Measurements from ENCODE around the gene SLC7A9. TPM values are rescaled to one million over a fixed set of nuclear protein-coding genes. Genes with fewer than 3 reads are reported as not detected.
"Not testable (repeated sequence)": the region's sequence is repeated elsewhere in the genome, so short reads cannot be mapped to it uniquely, and the experiment has no call there.

Gene SLC7A9
- total RNA-seq, 1 experiment from 2014 or later, result not detected

GRCh38 chr19:32890326-32890725 lies 20.8 kb upstream of the SLC7A9 start:
- Histone ChIP-seq H3K27me3 (no peaks in the 10 kb centered on the region), H3K36me3 (peaks cover 7% of the 10 kb centered on the region), H3K4me3 (no peak overlapping the region), H3K9me3 (peaks cover 4% of the 10 kb centered on the region)
- no peak for DNase-seq

DNA sequence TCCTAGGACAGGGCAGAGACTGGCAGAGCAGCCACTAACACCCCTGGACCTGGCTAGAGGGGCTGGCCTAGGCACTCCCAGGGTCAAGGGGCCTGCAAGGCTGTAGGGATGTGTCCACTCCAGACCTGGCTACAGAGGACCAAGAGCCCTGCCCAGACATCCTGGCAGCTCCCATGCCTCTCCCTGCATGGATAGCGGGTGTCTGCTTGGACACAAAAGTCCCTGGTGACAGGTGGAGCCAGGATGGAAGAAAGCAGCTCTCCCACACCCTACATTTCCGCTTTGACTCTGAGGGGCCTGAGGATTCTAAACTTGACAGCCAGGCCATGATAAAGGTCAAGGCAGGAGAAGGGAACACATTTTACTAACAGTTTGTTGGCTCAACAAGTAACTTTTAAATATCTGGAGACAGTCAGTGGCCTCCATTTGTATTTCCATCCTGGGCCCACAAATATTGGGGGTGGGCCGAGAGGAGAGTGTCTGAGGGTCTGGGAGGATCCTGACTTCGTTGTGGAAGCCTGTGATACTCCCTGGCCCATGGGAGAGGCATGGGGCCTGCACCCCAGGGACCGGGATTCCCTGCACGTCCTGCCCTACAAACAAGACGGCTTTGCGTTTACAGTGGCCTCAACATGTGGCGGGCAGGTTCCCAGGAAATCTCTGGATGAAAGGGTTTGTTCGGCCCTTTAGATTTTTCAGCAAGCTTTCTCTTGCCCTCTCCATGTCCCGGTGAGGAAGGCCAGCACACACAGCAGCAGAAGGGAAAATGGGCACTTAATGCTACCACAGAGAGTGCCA lies 19.8 kb upstream of the SLC7A9 start:
- H3K9me3 ChIP-seq, result peaks cover 4% of the 10 kb centered on the region
- no peak overlapping the region for H3K4me3 ChIP-seq
- DNase-seq, result no peak
- no peaks in the 10 kb centered on the region for H3K27me3 ChIP-seq
- peaks cover 7% of the 10 kb centered on the region for H3K36me3 ChIP-seq

DNA sequence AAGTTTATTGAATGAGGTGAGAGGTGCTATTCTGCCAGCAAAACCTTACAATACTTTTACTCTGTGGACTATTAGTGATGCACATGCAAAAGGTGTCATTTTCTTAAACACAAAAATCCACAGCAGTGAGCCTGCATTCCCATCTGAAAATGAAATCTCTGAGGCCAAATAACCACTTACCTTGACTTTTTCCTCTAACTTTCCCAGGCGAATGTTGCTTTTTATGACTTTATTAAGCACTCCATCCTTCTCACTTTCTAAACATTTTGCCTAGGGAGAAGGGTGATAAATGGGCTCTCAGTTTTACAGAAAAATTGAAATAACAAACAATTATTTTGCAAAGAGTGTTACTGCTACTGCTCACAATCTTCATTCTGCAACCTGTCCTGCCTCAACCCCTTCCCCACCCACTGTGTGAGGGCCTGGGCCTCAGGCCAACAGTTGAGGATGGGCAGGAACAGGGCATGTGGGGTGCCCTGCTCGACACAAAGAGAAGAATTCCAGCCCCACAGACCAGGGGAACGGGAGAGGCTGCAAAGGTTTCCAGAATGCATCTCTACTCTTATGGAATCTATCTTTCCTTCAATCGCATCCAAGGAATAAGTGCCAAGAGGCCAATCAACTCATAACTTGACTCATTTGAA lies 18.1 kb upstream of the SLC7A9 start:
- H3K36me3 ChIP-seq, result peaks cover 5% of the 10 kb centered on the region
- H3K9me3 ChIP-seq, result peaks cover 4% of the 10 kb centered on the region
- H3K4me3 ChIP-seq, result no peak overlapping the region
- DNase-seq, result no peak
- no peaks in the 10 kb centered on the region for H3K27me3 ChIP-seq

DNA sequence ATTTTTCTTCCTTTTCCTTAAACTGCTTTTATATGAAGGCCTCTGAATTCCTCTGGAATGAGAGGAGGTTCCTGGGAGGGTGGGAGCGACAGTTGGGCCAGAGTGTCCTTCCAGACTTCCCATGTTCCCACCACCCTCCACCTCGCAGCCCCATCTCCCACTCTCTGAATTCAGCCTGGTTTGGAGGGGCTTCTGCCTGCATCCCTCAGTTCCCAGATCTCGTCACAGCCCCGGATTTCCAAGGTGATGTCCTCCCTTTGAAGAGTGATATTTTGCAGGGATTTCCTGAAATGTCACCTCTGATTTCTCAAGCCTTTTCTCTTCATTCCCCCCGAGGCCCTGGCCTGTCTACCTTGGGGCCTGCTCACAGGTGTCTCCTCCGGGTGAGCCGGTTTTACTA lies 16.7 kb upstream of the SLC7A9 start:
- H3K36me3 ChIP-seq, result no peaks in the 10 kb centered on the region
- H3K9me3 ChIP-seq, result no peaks in the 10 kb centered on the region
- DNase-seq, result no peak
- H3K4me3 ChIP-seq, result no peak overlapping the region
- no peaks in the 10 kb centered on the region for H3K27me3 ChIP-seq

- H3K9me3 ChIP-seq, H3K4me3 ChIP-seq, H3K27me3 ChIP-seq, H3K36me3 ChIP-seq, DNase-seq: not testable (repeated sequence)
These were observed 15.7 kb upstream of the SLC7A9 start for GRCh38 chr19:32885255-32885654.

DNA sequence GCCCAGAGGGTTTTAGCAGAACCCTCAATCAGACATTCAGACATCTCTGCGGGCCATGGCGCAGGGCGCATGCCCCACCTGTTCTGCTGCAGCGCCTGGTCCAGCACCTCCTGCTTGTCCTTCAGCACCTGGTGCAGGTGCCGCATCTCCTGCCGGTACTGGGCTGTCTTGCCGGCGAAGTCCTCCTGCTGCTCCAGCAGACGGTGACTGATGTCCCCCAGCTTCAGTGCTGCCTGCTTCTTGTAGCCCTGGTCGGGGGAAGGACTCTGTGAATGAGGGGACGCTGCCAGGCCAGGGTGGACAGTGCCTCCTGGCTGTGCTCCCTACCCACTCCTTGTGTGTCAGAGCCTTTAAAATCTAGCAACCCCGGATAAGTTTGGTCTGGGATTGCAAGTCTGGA lies 12.2 kb upstream of the SLC7A9 start:
- no peak for DNase-seq
- no peaks in the 10 kb centered on the region for H3K36me3 ChIP-seq
- H3K27me3 ChIP-seq, result no peaks in the 10 kb centered on the region

DNA sequence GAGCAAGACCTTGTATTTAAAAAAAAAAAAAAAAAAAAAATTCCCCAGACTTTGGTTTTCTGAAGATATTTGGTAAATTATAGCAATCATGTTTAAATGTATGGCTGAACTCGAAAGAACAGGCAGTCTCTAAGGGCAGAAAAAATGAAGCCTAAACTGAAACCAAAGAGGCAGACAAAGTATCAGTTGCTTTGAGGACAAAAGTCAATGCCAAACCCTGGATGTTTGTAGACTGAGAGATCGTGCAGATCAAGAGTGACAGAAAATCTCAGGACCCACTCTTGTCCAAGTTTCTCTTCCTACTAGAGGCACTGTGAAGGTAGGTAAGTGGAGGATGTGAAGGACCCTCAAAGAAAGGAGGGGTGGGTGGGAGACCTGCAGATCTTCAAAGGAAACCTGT lies 11.1 kb upstream of the SLC7A9 start:
- no peak overlapping the region for H3K4me3 ChIP-seq
- H3K9me3 ChIP-seq, result no peaks in the 10 kb centered on the region
- no peak for DNase-seq
- H3K27me3 ChIP-seq, result no peaks in the 10 kb centered on the region
- H3K36me3 ChIP-seq, result no peaks in the 10 kb centered on the region

More for the DNA sequence above, 12.2 kb upstream of the SLC7A9 start:
- Histone ChIP-seq H3K4me3 (no peak overlapping the region), H3K9me3 (no peaks in the 10 kb centered on the region)

DNA sequence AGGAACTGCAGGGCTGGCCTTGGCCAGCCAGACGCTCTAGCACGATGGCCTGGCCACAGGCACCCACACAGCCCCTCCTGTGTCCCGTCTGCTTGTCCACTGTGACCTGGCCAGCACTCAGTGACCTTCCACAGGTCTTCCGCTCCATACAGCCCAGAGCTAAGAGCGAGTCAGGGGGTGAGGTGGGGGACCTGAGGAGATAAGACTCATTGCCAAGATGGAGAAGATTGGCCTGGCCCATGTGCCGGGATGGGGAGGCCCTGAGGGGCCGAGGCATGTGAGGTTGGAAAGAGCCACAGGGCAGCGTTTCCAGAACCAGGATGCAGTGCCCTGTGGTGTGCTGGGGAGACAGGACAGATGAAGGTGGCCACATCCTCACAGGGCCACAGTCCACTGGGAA lies 10.2 kb upstream of the SLC7A9 start:
- no peak for DNase-seq
- no peaks in the 10 kb centered on the region for H3K36me3 ChIP-seq
- H3K27me3 ChIP-seq, result no peaks in the 10 kb centered on the region
- no peak overlapping the region for H3K4me3 ChIP-seq
- H3K9me3 ChIP-seq, result no peaks in the 10 kb centered on the region

DNA sequence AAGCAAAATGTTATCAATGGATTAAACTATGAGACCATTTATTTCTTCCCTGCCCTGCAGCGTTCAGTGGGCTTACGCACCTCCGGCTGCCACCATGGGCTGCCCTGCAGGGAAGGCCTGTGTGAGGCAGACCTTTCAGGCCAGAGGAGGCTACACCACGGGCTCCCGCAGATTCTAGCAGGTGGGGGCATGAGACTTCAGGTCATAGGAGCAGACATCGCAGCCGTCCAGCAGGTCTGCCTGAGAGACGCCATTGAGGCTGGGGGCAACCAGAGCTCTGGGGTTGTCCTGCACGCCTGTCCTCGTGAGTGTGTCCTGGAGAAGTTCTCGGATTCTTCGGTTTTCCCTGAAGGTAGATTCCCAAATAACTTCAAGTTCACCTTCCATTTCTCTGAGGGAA lies 9.4 kb upstream of the SLC7A9 start:
- no peaks in the 10 kb centered on the region for H3K9me3 ChIP-seq
- H3K27me3 ChIP-seq, result no peaks in the 10 kb centered on the region
- no peak for DNase-seq
- no peak overlapping the region for H3K4me3 ChIP-seq
- no peaks in the 10 kb centered on the region for H3K36me3 ChIP-seq

- H3K36me3 ChIP-seq, result no peaks in the 10 kb centered on the region
- no peak for DNase-seq
These were observed 8.6 kb upstream of the SLC7A9 start for GRCh38 chr19:32877977-32878745.

DNA sequence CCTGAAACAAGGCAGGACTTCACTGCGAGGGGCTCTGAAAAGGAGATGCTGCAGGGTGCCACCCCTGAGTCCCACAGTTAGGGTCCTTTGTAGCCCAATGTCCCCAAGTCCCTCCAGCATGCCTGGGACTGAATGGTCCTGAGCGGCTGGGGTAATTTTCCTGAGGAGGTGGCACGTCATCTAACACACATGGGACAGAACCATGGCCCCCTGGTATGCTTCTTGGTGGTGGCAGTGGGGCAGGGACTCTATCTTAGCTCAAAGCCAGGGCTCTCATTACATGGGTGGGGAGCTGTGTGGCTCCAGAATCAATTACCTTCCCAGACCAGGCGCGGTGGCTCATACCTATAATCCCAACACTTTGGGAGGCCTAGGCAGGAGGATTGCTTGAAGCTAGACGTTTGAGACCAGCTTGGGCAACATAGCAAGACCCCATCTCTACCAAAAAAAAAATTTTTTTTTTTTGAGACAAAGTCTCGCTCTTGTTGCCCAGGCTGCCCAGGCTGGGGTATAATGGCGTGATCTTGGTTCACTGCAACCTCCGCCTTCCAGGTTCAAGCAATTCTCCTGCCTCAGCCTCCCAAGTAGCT lies 7.9 kb upstream of the SLC7A9 start:
- Histone ChIP-seq H3K27me3 (no peaks in the 10 kb centered on the region), H3K9me3 (no peaks in the 10 kb centered on the region), H3K36me3 (no peaks in the 10 kb centered on the region), H3K4me3 (no peak overlapping the region)
- DNase-seq, result no peak

More at GRCh38 chr19:32877977-32878745, 8.6 kb upstream of the SLC7A9 start:
- Histone ChIP-seq H3K27me3 (no peaks in the 10 kb centered on the region), H3K9me3 (no peaks in the 10 kb centered on the region), H3K4me3 (no peak overlapping the region)

- DNase-seq, result no peak
- Histone ChIP-seq H3K27me3 (no peaks in the 10 kb centered on the region), H3K9me3 (no peaks in the 10 kb centered on the region), H3K36me3 (no peaks in the 10 kb centered on the region), H3K4me3 (no peak overlapping the region)
These were observed 7.3 kb upstream of the SLC7A9 start for GRCh38 chr19:32876919-32877285.

DNA sequence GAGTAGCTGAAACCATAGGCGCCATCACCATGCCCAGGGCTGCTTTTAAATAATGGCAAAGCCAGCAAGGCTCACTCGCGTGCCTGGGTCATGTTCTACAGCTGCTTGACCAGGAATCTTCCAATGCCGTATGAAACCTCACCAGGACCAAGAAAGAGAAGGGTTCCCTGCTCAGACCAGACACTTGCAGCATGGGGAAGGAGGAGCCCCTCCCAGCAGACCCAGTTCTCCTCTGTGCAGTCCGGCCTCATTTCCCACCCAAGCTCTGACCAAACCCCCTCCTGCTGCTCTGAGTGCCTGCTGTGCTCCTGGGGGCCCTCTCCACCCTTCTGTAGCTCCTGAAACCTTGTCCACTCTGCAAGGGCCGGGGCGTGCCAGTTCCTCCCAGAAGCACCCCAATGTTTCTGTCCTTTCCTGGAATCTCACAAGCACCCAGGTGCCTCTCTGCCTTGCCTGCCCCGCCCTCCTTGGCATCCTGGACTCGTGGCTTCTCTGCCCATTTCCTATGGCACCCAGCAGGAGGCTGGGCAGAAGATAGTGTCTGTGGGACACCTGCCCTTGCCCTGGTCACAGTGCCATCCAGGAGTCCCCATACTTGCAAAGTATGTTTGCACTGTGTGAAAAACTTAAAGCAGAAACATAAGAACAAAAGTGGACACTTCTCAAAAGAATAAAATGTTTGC lies 6.8 kb upstream of the SLC7A9 start:
- Histone ChIP-seq H3K36me3 (no peaks in the 10 kb centered on the region), H3K4me3 (no peak overlapping the region), H3K27me3 (no peaks in the 10 kb centered on the region), H3K9me3 (no peaks in the 10 kb centered on the region)
- DNase-seq, result no peak

DNA sequence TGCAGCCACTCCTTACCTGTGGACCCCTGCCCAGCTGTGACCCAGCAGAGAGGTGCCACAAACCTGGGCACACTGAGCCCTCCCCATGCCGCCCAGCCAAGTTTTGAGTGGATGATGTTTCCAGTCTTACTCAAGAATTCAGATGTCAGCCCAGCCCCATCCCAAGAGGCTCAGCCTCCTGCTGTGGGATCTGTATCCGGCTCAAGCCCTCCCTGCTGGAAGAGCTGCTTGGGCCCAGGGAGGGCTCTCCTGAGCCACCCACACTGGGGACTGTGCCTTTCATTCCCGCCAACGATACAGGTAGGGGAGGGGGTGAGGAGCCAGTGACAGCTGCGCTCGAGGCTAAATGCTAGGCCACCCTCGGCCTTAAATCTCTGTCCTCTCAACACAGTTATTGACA lies 5.9 kb upstream of the SLC7A9 start:
- Histone ChIP-seq H3K36me3 (no peaks in the 10 kb centered on the region), H3K27me3 (no peaks in the 10 kb centered on the region), H3K4me3 (no peak overlapping the region), H3K9me3 (no peaks in the 10 kb centered on the region)
- DNase-seq, result no peak

DNA sequence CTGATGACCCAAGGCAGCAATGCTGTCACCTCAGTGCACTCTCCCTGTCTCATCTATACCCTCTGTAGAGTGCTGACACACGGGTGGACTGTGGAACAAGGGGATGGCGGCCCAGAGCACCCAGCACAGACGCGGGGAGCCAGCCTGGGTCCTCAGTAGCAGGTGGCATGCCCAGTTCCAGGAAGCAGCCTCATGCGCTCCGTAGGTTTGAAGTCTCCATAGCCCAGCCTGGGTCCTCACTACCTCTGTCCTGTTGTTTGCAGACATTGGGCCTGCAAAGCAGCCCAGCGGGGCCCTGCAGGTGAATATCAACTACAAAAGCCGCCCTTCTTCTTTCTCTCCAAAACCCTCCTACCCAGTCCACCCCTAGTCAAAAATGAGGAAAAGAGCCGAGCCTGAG lies 5.0 kb upstream of the SLC7A9 start:
- DNase-seq, result no peak
- no peak overlapping the region for H3K4me3 ChIP-seq
- H3K9me3 ChIP-seq, result no peaks in the 10 kb centered on the region
- no peaks in the 10 kb centered on the region for H3K27me3 ChIP-seq
- no peaks in the 10 kb centered on the region for H3K36me3 ChIP-seq

DNA sequence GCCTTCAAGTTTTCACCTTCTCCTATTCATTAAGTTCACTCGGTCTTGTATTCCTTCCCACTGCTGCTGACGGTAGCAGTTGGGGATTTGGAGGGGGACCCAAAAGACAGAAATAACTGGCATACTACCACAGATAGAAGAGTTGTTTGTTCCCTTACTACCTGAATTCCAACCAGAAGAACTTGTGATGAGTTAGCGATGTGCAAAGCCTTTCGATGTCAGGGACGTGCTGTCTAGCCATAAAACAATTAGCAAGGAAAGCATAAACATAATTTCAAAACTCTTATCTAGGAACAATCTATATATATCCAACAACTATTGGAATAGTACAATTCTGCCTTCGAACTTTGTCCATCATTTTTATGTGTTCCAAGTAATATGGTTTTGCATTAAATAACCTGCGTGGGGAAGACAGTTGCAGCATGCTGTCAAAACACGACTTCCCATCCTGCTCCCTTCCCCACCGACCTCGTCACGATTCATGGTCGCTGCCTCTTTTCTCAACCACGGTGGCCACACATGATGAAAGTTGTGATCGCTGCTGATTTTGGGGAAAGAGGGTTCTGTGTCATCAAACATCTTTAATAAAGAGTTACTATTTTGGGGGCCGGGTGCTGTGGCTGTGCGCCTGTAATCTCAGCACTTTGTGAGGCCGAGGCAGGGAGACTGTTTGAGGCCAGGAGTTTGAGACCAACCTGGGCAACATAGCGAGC lies 3.8 kb upstream of the SLC7A9 start:
- no peak for DNase-seq
- Histone ChIP-seq H3K27me3 (no peaks in the 10 kb centered on the region), H3K4me3 (no peak overlapping the region), H3K9me3 (no peaks in the 10 kb centered on the region), H3K36me3 (no peaks in the 10 kb centered on the region)

Data from MG63 (cell line).